Endothelial cell of umbilical vein (primary cell): Measurements from ENCODE around the gene ADAMTSL3. TPM values are rescaled to one million over a fixed set of nuclear protein-coding genes. Genes with fewer than 3 reads are reported as not detected.

Experiments used
- BruUV-seq: library from RNA; stranded (reverse); fragments of 400-500 nt; replicated peaks from 2 replicates; lab custom pipeline; 2021; lab: Mats Ljungman, UMichigan
- CTCF ChIA-PET: fragments of 300-600, 350-600 bp; sonication (Branson Sonifier 250); formaldehyde crosslinking; loops from one replicate; lab custom pipeline; 2021; ENCODE audit warnings: antibody characterized with exemption, inconsistent platforms; lab: Charles Lee
- POLR2A ChIA-PET: fragments of 300-600, 350-600 bp; sonication (Branson Sonifier 250); formaldehyde crosslinking; loops from one replicate; lab custom pipeline; 2021; ENCODE audit warnings: antibody characterized with exemption, inconsistent platforms; lab: Charles Lee
- DNase-seq: peaks from one replicate; pipeline ENCODE4 v3.0.0-alpha.2; 2011; ENCODE audit warnings: low read depth, low spot score
- FAIRE-seq: peaks from 2 replicates; lab custom pipeline; 2011; peaks lifted over from hg19 to GRCh38; lab: Jason Lieb, UNC
- H2AFZ ChIP-seq: 2 replicates; pipeline ENCODE4 v1.6.0; 2012; ENCODE audit warnings: low read depth, low read length, control low read depth, inconsistent platforms
- H3K27ac ChIP-seq: 2 replicates; pipeline ENCODE4 v1.5.1; 2011; ENCODE audit warnings: low read depth, mild to moderate bottlenecking, control low read depth, low read length, moderate library complexity; ENCODE audit not compliant: insufficient read depth
- H3K27me3 ChIP-seq, 2 experiments: 2 replicates each; pipeline versions ENCODE4 v1.6.0 to v1.6.1; 2011; ENCODE audit warnings: low read length in 2 of 2, mixed read lengths in 1 of 2; ENCODE audit not compliant: control insufficient read depth in 2 of 2, insufficient read depth in 2 of 2
- H3K36me3 ChIP-seq, 2 experiments: 2 replicates in 1 of 2; 3 replicates in 1 of 2; pipeline ENCODE4 v1.5.1; 2011; ENCODE audit warnings: low read length in 2 of 2, mild to moderate bottlenecking in 1 of 2, moderate library complexity in 1 of 2; ENCODE audit not compliant: control insufficient read depth in 2 of 2, insufficient read depth in 2 of 2; ENCODE audit errors: extremely low read depth in 1 of 2
- H3K4me1 ChIP-seq: 3 replicates; pipeline ENCODE4 v1.5.1; 2011; ENCODE audit warnings: mild to moderate bottlenecking, low read length; ENCODE audit not compliant: control insufficient read depth, insufficient read depth; ENCODE audit errors: extremely low read depth
- H3K4me2 ChIP-seq: 2 replicates; pipeline ENCODE4 v1.6.1; 2011; ENCODE audit warnings: low read length, control low read depth, mixed read lengths; ENCODE audit not compliant: insufficient read depth
- H3K4me3 ChIP-seq, 3 experiments: fragments of 200-600 bp in 1 of 3; sonication (generic), shearing (Covaris generic) in 1 of 3; replicated peaks in 1 of 3; 2 replicates each; pipeline ENCODE4 v1.5.1; 2011 to 2016; ENCODE audit warnings: control low read depth in 3 of 3, low read length in 3 of 3, mild to moderate bottlenecking in 2 of 3, inconsistent platforms in 1 of 3, low read depth in 1 of 3, moderate library complexity in 1 of 3; ENCODE audit not compliant: insufficient read depth in 1 of 3
- H3K79me2 ChIP-seq: 2 replicates; pipeline ENCODE4 v1.6.0; 2012; ENCODE audit warnings: low read length, inconsistent platforms; ENCODE audit not compliant: control insufficient read depth, insufficient read depth
- H3K9ac ChIP-seq: replicated peaks from 2 replicates; pipeline ENCODE3; 2011; ENCODE audit warnings: low read length, control low read depth; ENCODE audit not compliant: insufficient read depth; ENCODE audit errors: extremely low read depth
- H3K9me1 ChIP-seq: replicated peaks from 3 replicates; pipeline ENCODE4 v1.6.0; 2011; ENCODE audit warnings: mild to moderate bottlenecking, low read length; ENCODE audit not compliant: control insufficient read depth, insufficient read depth; ENCODE audit errors: extremely low read depth
- H3K9me3 ChIP-seq: replicated peaks from 2 replicates; pipeline ENCODE4 v1.5.1; 2012; ENCODE audit warnings: low read length, inconsistent platforms; ENCODE audit not compliant: control insufficient read depth, insufficient read depth
- H4K20me1 ChIP-seq: replicated peaks from 2 replicates; pipeline ENCODE3; 2011; ENCODE audit warnings: mild to moderate bottlenecking, low read length; ENCODE audit not compliant: control insufficient read depth, insufficient read depth; ENCODE audit errors: extremely low read depth
- CTCF ChIP-seq, 2 donors: IDR thresholded peaks; 1 replicate in 1 of 2; 2 replicates in 1 of 2; pipeline ENCODE4 v1.5.1; 2011; ENCODE audit warnings: low read length in 2 of 2, mild to moderate bottlenecking in 2 of 2, moderate library complexity in 2 of 2, control low read depth in 1 of 2, inconsistent platforms in 1 of 2, low read depth in 1 of 2; ENCODE audit not compliant: insufficient read depth in 1 of 2; ENCODE audit errors: extremely low read depth in 1 of 2
- EZH2 ChIP-seq: IDR thresholded peaks from 2 replicates; pipeline ENCODE4 v1.6.1; 2012; ENCODE audit warnings: borderline replicate concordance, low read depth, mild to moderate bottlenecking, moderate library complexity, low read length, inconsistent platforms; ENCODE audit not compliant: severe bottlenecking
- FOS ChIP-seq: IDR thresholded peaks from 2 replicates; pipeline ENCODE4 v1.6.1; 2011; ENCODE audit warnings: mild to moderate bottlenecking, low read length, moderate library complexity, borderline replicate concordance; ENCODE audit not compliant: insufficient read depth
- GATA2 ChIP-seq: IDR thresholded peaks from 2 replicates; pipeline ENCODE4 v1.7.0; 2011; ENCODE audit warnings: low read depth, mild to moderate bottlenecking, moderate library complexity, mixed read lengths, low read length; ENCODE audit not compliant: insufficient read length, insufficient read depth
- JUN ChIP-seq: IDR thresholded peaks from 2 replicates; pipeline ENCODE4 v1.6.1; 2011; ENCODE audit warnings: borderline replicate concordance, low read depth; ENCODE audit not compliant: insufficient read length, insufficient read depth
- MAX ChIP-seq: IDR thresholded peaks from 2 replicates; pipeline ENCODE4 v1.6.1; 2011; ENCODE audit not compliant: insufficient read depth, insufficient read length
- MYC ChIP-seq: IDR thresholded peaks from one replicate; pipeline ENCODE4 v1.6.1; 2011; ENCODE audit warnings: mild to moderate bottlenecking, low read depth, low read length
- POLR2A ChIP-seq: IDR thresholded peaks from 2 replicates; pipeline ENCODE4 v1.6.1; 2012; ENCODE audit warnings: low read depth, mild to moderate bottlenecking, control low read depth, low read length
- POLR2AphosphoS5 ChIP-seq: IDR thresholded peaks from 2 replicates; pipeline ENCODE4 v1.6.1; 2012; ENCODE audit warnings: low read depth, mild to moderate bottlenecking, control low read depth, low read length, moderate library complexity; ENCODE audit not compliant: insufficient read depth
- dilution Hi-C: fragments of 300-500 bp; cut with MboI; formaldehyde crosslinking; loops from one replicate; pipeline ENCODE4 v1.15.0; 2019; ENCODE audit warnings: low sequenced_read_pairs; ENCODE audit not compliant: extremely low pct_ligation_motif_present
- intact Hi-C: fragments of 100-400 bp; cut with micrococcal nuclease; formaldehyde crosslinking; loops from one replicate; pipeline ENCODE4 v1.10.0; 2022
- polyA plus RNA-seq, 4 experiments: library from polyadenylated mRNA; depleted of rRNA in 3 of 4; stranded (reverse) in 3 of 4; unstranded in 1 of 4; fragments of >200 nt; gene quantifications; 2 replicates each; pipeline versions ENCODE4 v1.2.1 to v1.2.3, GENCODE V29; 2011 to 2012; ENCODE audit warnings: missing spikeins in 1 of 4
- total RNA-seq: library from RNA; stranded (reverse); gene quantifications from 2 replicates; pipeline ENCODE4 v1.2.3, GENCODE V29; 2021

Gene ADAMTSL3
- total and polyA plus RNA-seq, 2 donors (not counting 3 experiments of a cell fraction or from before 2014, with no cell fraction given): not detected

GRCh38 chr15:83935774-83936173 lies 281.9 kb downstream of the ADAMTSL3 start:
- H3K36me3 ChIP-seq: no peaks in the 10 kb centered on the region
- TF ChIP-seq MAX (no peak), POLR2A (no peak), EZH2 (no peak), CTCF (IDR thresholded peaks at IDR 0.05; ENCODE audit: extremely low read depth in 1 of 2, insufficient read depth in 1 of 2, low read depth in 1 of 2, low read length in 2 of 2) (no peak), FOS (no peak), POLR2AphosphoS5 (no peak), GATA2 (no peak), JUN (no peak), MYC (no peak)
- no peaks in the 10 kb centered on the region for H3K4me1 ChIP-seq
- no peaks in the 10 kb centered on the region for H3K79me2 ChIP-seq
- DNase-seq (no peak), FAIRE-seq (no peak)
- ChIA-PET POLR2A (no interaction called here), CTCF (no interaction called here)
- no peak overlapping the region for H3K9ac ChIP-seq
- H2AFZ ChIP-seq: no peak overlapping the region
- no peak overlapping the region for H3K27ac ChIP-seq
- H3K9me3 ChIP-seq: no peaks in the 10 kb centered on the region
- no peaks in the 10 kb centered on the region for H3K9me1 ChIP-seq
- no peaks in the 10 kb centered on the region for H3K27me3 ChIP-seq
- dilution Hi-C loops: no loop called here
- no peak overlapping the region for H3K4me3 ChIP-seq
- no peak overlapping the region for H3K4me2 ChIP-seq
- BruUV-seq: no TSS peak
- no peaks in the 10 kb centered on the region for H4K20me1 ChIP-seq
- intact Hi-C loops: no loop called here
